Measurements from ENCODE around the gene ARL8A. TPM values are rescaled to one million over a fixed set of nuclear protein-coding genes. Genes with fewer than 3 reads are reported as not detected.
A peak's percentile ranks its signal among the peaks of the same experiment; 100 is the strongest.

Gene ARL8A
- total and polyA plus RNA-seq, 2 experiments from 2014 or later = 32.7 to 56.0 TPM

- no peak for DNase-seq (ENCODE audit: low spot score)
- Histone ChIP-seq H3K27me3 (no peaks in the 10 kb centered on the region), H3K36me3 (replicated peaks; ENCODE audit: insufficient read depth, low read depth) (no peaks in the 10 kb centered on the region), H3K9me2 (replicated peaks; ENCODE audit: insufficient read depth) (no peaks in the 10 kb centered on the region), H3K9me3 (ENCODE audit: low read depth) (no peaks in the 10 kb centered on the region), H3K4me3 (no peak overlapping the region), H2AFZ (no peak overlapping the region), H3K27ac (no peak overlapping the region), H3K4me1 (ENCODE audit: insufficient read depth) (no peaks in the 10 kb centered on the region), H3K4me2 (no peak overlapping the region), H3K79me2 (no peaks in the 10 kb centered on the region), H4K20me1 (ENCODE audit: insufficient read depth, poor library complexity, severe bottlenecking) (no peaks in the 10 kb centered on the region)
- WGBS (ENCODE audit: low lambda C conversion rate, missing lambda C conversion rate) = 85% methylated on average over 10 of the region's 10 CpGs
- TF ChIP-seq EZH2 (IDR thresholded peaks at IDR 0.05; ENCODE audit: borderline replicate concordance) (no peak), CTCF (IDR thresholded peaks at IDR 0.05; ENCODE audit: poor library complexity) (no peak), EZH2phosphoT487 (IDR thresholded peaks at IDR 0.05; ENCODE audit: low read depth, severe bottlenecking, unreplicated experiment) (no peak)
Observed at GRCh38 chr1:202152399-202152798, 7.9 kb upstream of the ARL8A start.

GRCh38 chr1:202151045-202151444 lies 6.5 kb upstream of the ARL8A start:
- Histone ChIP-seq H4K20me1 (ENCODE audit: insufficient read depth, poor library complexity, severe bottlenecking) (no peaks in the 10 kb centered on the region), H3K4me3 (no peak overlapping the region), H3K9me3 (ENCODE audit: low read depth) (no peaks in the 10 kb centered on the region), H3K27me3 (no peaks in the 10 kb centered on the region), H3K9me2 (replicated peaks; ENCODE audit: insufficient read depth) (no peaks in the 10 kb centered on the region), H3K79me2 (no peaks in the 10 kb centered on the region), H2AFZ (no peak overlapping the region), H3K36me3 (replicated peaks; ENCODE audit: insufficient read depth, low read depth) (no peaks in the 10 kb centered on the region), H3K27ac (no peak overlapping the region), H3K4me2 (no peak overlapping the region), H3K4me1 (ENCODE audit: insufficient read depth) (no peaks in the 10 kb centered on the region)
- no peak for DNase-seq (ENCODE audit: low spot score)
- no peak for TF ChIP-seq CTCF (IDR thresholded peaks at IDR 0.05; ENCODE audit: poor library complexity)
- TF ChIP-seq EZH2phosphoT487 (IDR thresholded peaks at IDR 0.05; ENCODE audit: low read depth, severe bottlenecking, unreplicated experiment) = no peak
- TF ChIP-seq EZH2 (IDR thresholded peaks at IDR 0.05; ENCODE audit: borderline replicate concordance) = no peak
- 89% methylated on average over 2 of the region's 2 CpGs for WGBS (ENCODE audit: low lambda C conversion rate, missing lambda C conversion rate)

DNA sequence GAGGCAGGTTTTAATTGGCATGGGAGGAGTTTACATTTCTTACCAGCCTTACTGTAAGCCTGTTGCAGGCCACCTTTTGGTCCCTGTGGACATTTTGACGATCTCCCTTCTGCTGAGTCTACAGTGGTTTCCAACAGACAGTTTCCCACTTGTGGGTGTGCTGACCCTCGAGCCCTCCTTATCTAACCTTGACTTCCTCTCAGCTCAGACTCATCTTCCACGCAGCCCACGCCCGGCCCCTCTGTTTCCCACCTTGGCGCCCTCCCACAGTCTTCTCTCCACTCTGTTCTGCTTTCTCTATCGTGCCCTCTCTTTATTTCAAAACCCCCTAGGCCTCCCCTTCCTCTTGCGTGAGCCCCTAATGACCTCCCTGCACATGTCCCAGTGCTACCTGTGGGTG lies 6.1 kb upstream of the ARL8A start:
- Histone ChIP-seq H3K9me3 (ENCODE audit: low read depth) (no peaks in the 10 kb centered on the region), H4K20me1 (ENCODE audit: insufficient read depth, poor library complexity, severe bottlenecking) (no peaks in the 10 kb centered on the region), H3K4me3 (no peak overlapping the region), H3K79me2 (no peaks in the 10 kb centered on the region), H2AFZ (no peak overlapping the region), H3K36me3 (replicated peaks; ENCODE audit: insufficient read depth, low read depth) (no peaks in the 10 kb centered on the region), H3K4me2 (no peak overlapping the region), H3K27ac (no peak overlapping the region), H3K27me3 (no peaks in the 10 kb centered on the region), H3K4me1 (ENCODE audit: insufficient read depth) (no peaks in the 10 kb centered on the region), H3K9me2 (replicated peaks; ENCODE audit: insufficient read depth) (no peaks in the 10 kb centered on the region)
- DNase-seq (ENCODE audit: low spot score) = peak; percentile 2
- TF ChIP-seq EZH2phosphoT487 (IDR thresholded peaks at IDR 0.05; ENCODE audit: low read depth, severe bottlenecking, unreplicated experiment) (no peak), EZH2 (IDR thresholded peaks at IDR 0.05; ENCODE audit: borderline replicate concordance) (no peak)
- 86% methylated on average over 8 of the region's 8 CpGs for WGBS (ENCODE audit: low lambda C conversion rate, missing lambda C conversion rate)

DNA sequence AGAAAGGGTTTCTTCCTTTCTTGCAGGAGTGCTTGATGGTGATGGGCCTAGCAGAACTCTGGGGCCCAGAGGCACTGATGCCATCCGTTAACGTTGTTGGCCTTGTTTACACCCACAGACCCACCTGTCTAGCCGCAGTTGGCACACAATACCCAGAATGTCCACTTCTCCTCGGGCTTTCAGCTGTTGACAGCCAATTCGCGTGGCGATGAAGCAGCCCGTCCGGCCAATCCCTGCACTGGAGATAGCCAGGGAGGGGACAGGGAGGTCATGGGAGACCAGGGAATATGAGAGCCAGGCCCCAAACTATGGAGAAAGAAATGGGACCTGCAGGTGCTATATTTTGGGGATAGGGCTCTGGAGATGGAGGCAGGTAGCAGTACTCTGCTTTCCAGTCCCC lies 5.7 kb upstream of the ARL8A start:
- no peak overlapping the region for H3K27ac ChIP-seq
- 95% methylated on average over 9 of the region's 9 CpGs for WGBS (ENCODE audit: low lambda C conversion rate, missing lambda C conversion rate)
- no peaks in the 10 kb centered on the region for H3K27me3 ChIP-seq
- H4K20me1 ChIP-seq (ENCODE audit: insufficient read depth, poor library complexity, severe bottlenecking) = no peaks in the 10 kb centered on the region
- no peaks in the 10 kb centered on the region for H3K79me2 ChIP-seq
- H3K4me3 ChIP-seq = no peak overlapping the region
- no peak for TF ChIP-seq EZH2phosphoT487 (IDR thresholded peaks at IDR 0.05; ENCODE audit: low read depth, severe bottlenecking, unreplicated experiment)
- no peak for TF ChIP-seq EZH2 (IDR thresholded peaks at IDR 0.05; ENCODE audit: borderline replicate concordance)
- TF ChIP-seq CTCF (IDR thresholded peaks at IDR 0.05; ENCODE audit: poor library complexity) = no peak
- H3K4me2 ChIP-seq = no peak overlapping the region
- H3K4me1 ChIP-seq (ENCODE audit: insufficient read depth) = no peaks in the 10 kb centered on the region
- H3K9me3 ChIP-seq (ENCODE audit: low read depth) = no peaks in the 10 kb centered on the region
- no peaks in the 10 kb centered on the region for H3K36me3 ChIP-seq (replicated peaks; ENCODE audit: insufficient read depth, low read depth)
- H3K9me2 ChIP-seq (replicated peaks; ENCODE audit: insufficient read depth) = no peaks in the 10 kb centered on the region
- no peak overlapping the region for H2AFZ ChIP-seq
- no peak for DNase-seq (ENCODE audit: low spot score)

Measured in hepatocyte (in vitro differentiated cells).